ENCODE data around the gene ANKRD53.
"Not testable (repeated sequence)": the region's sequence is repeated elsewhere in the genome, so short reads cannot be mapped to it uniquely, and the experiment has no call there.

Gene ANKRD53

DNA sequence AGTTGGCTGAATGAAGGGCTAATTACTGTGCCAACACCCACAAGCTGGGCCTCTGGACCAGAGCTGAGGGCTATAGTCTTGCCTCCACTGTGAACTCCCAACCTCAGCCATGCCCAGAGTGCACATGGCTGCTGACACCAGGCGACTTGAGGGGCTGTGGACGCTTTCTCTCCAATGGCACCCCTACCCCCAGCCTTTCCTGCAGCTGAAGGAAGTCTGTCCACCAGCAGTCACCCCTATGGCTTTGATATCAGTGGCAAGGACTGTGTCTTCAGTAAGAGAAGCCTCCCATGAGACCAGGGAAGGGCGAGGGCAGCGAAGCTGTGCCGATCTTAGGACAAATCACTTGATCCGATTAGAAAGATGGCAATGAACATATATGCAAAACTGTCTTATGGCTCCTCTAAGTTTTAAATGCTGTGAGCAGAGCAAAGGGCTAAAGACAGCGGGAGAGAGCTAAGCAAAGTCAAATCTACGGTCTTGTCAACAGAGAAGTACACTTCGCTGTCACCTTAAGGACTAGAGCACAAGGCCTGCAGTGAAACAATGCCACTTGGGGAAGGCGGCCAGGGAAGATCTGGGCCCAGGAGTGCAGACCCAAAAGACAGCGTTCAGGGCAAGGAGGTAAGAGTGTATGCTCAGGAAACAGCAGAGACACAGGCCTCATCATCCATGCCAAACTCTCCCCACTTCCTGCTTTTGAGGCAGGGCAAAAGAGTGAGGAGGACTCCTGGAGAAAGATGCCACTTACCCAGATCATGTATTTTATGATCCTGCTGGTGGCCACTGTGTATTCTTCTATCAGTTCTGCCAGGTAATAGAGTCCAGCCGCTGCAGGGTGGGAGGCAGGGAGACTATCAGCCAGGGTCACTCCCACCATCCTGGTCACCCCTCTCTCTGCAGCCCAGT lies 14.8 kb downstream of the ANKRD53 start:
- no peak for DNase-seq

DNA sequence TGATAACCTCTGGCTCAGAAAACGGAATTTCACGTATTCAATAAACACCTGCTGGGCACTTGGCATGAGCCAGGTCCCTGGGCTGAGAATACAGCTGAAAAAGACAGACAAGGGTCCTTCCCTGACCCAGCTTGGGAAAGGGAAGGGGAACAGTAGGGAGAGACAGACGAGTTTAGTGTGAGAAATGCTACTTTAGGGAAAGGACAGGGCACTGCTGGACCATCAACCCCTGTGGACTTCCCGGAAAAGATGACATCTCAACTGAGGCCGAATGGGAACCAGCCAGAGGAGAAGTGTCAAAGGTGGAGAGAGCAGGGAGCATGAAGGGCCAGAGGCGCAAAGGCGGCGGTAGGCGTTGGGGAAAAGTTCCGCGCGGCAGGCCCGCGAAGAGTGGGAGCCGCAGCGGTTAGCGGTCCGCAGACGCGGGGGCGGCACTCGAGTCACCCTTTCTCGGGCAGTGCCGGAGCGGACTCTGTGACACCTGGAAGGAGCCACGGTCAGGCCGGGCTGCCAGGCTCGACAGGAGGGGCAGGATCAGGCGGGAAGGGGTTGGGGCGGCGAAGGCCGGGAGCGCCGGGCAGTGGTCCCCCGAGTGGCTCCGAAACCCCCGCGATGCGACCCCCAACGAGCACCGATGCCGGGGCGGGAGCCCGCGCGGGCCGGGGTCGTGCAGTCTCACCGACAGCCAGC lies 15.7 kb downstream of the ANKRD53 start:
- no peak for DNase-seq

- peak; percentile 73 for DNase-seq
Measured at GRCh38 chr2:70994699-70995425, 16.4 kb downstream of the ANKRD53 start, which contains the start of gene TEX261. TSS of gene TEX261 (minus strand) at chr2:70994873. CDS start at chr2:70994757, 116 bp downstream.

DNA sequence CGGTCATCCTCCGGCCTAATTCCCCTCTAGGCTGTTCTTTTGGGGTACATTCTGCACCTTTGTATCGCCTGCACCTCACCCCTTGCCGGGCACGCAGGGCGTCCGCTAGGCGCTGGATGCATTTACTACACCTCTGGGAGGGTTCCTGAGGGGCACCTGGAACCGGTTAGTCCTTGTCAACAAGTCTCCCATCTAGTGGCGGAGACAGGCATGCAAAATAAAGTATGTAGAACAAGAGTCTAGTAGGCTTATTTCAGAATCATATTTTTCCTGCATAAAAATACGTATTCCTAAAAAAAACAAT lies 16.9 kb downstream of the ANKRD53 start:
- DNase-seq: no peak

GRCh38 chr2:70998885-70999284 lies 20.5 kb downstream of the ANKRD53 start:
- DNase-seq: not testable (repeated sequence)

DNA sequence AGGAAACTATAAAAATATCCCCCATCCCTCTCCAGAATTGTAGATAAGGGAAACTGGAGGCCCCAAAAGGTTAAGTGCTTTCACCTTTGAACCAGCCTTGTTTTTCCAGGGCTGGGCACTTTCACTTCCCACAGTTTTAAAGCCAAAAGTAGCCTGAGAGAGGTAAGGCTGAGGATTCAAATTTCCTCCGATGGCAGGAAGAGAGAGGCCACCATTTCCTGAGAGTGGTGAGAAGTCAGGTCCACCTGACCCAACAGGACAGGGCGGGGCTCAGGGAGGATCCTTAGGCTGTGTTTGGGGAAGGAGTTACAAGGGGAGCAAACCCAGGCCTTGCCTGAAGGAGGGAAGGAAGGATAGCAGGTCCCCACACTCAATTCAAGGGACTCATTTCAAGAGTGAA lies 20.9 kb downstream of the ANKRD53 start:
- DNase-seq: no peak

DNA sequence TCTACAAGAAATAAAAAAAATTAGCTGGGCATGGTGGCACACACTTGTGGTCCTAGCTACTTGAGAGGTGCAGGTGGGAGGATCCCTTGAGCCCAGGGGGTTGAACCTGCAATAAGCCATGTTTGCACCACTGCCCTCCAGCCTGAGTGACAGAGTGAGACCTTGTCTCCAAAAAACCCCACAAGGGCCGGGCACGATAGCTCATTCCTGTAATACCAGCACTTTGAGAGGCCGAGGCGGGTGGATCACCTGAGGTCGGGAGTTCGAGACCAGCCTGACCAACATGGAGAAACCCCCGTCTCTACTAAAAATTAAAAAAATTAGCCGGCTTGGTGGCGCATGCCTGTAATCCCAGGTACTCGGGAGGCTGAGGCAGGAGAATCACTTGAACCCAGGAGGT lies 21.5 kb downstream of the ANKRD53 start:
- not testable (repeated sequence) for DNase-seq

- no peak for DNase-seq
Measured at GRCh38 chr2:71000780-71001591, 22.6 kb downstream of the ANKRD53 start.

DNA sequence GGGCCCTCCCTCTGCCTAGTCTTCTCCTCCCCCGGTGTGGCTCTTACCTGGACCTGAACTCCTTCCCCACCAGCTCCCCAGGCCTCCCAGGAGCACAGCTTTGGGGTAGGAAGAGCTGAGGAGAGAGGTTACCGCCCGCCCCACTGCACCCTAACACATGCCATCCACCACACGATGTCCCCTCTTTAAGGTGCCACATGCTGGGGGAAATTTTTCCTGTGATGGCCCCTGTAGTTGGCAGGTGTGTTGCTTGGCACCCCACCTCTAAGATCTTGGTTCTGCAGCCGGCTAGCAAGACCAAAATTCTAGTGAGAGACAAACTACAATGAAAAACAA lies 23.1 kb downstream of the ANKRD53 start:
- no peak for DNase-seq

DNA sequence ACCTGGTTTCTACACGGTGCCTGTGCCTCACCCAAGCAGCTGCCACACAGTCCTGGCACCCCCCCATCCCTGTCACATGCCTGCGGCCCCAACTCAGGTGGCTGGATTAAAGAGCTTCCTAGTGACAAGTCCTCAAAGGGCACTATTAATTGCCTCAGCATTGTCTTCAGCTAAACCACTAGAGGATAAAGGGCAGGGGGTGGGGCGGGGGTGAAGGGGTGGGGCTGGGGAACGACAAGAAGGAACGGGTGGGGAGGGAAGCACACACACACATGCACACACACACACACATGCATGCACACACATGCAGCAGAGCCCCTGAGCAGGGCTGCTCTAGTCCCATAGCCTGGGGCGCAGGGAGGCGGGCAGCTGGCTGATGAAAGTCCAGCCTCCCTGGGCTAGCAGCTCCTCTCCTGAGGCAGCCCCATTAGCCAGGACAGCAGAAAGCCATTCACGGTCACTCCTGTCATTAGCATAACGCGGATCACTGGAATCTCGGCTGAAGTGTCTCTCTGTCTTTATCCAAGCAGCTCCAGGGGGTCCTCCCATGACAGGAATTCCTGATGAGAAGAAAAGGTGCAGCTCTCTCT lies 23.6 kb downstream of the ANKRD53 start:
- peak; percentile 28 for DNase-seq

DNA sequence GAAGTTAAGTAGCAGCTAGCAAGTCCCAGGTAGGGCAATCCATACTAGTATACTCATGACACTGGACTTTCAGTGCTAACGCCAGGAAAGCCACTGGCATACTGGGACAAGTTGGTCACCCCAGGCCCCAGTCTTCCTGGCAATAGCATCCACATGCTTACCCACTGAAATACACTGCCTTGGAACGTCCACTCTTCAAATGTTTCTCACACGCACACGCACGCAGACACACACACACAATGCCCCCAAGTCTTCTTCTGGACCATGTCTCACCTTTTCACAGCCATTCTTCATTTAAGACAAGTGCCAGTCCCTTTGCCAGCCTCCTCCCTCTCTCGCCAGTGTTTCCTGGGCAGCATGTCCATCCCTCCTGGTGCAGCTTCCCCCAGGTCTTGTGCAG lies 25.0 kb downstream of the ANKRD53 start:
- no peak for DNase-seq

GRCh38 chr2:71003966-71004755 lies 25.7 kb downstream of the ANKRD53 start:
- no peak for DNase-seq

DNA sequence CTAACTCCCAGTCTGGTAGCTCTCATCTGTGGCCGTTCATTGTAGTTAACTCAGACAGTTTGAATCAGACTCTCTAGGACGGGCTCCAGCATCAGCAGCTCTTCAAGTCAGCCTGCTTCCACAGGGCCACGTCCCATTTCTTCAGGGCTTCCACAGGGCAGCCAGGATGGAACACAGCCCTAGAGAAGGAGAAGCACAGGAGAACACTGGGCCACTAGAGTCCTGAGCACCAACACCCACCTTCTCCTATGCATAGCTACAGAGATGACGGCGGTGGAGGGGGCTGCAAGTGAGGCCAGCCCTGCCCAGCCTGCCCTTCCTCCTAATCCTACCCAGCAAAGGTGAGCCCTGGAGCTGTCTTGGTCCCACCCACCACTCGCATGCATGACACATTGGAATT lies 26.4 kb downstream of the ANKRD53 start:
- DNase-seq: no peak

DNA sequence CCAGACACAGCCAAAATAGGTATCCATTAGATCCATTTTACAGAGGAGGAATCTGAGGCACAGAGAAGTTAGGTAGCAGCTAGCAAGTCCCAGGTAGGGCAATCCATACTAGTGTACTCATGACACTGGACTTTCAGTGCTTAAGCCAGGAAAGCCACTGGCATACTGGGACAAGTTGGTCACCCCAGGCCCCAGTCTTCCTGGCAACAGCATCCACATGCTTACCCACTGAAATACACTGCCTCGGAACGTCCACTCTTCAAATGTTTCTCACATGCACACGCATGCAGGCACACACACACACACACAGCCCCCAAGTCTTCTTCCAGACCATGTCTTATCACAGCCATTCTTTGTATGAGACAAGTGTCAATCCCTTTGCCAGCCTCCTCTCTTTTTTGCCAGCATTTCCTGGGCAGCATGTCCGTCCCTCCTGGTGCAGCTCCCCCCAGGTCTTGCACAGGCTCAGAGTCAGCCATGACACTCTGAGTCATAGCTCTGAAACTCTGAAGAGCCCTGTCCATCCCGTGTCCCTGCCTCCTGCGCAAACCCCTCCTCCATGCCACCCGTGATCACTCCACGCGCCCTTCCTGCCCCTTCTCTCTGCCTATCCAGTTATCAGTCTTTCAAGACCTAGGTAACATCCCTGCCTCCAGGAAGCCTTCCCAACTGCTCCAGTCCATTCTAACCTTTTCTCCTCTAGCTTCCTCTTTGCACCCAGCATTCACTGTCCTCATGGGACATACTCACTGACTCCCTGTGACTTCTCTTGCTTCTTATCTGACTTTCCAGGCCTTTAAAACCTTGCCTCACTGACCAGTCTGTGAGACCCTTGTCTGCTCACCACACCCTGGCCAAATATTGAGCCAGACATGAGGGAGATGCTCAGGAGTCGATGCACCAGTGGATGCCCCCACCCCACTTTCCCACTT lies 27.1 kb downstream of the ANKRD53 start:
- DNase-seq: no peak

- DNase-seq: no peak
Measured at GRCh38 chr2:71006323-71006722, 27.9 kb downstream of the ANKRD53 start.

- DNase-seq: no peak
Measured at GRCh38 chr2:71006955-71007799, 28.7 kb downstream of the ANKRD53 start.

DNA sequence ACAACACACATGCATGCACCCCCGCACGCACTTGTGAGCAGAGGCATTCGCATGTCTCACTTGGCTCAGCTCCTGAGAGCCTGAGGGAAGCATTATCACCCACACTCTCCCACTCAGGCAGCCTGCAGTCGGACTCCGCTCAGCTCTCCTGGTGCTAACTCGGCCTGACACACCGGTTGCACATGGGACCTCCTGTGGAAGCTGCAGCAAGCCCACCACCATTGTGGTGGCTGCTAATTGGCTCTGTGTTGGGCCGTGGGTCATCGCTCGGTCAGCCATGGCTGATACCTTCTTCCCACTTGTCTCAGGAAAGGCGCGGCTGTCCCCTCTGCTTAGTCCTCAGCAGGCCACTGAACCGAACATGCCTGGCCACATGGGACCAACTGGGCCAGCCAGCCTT lies 29.9 kb downstream of the ANKRD53 start:
- DNase-seq: no peak

DNA sequence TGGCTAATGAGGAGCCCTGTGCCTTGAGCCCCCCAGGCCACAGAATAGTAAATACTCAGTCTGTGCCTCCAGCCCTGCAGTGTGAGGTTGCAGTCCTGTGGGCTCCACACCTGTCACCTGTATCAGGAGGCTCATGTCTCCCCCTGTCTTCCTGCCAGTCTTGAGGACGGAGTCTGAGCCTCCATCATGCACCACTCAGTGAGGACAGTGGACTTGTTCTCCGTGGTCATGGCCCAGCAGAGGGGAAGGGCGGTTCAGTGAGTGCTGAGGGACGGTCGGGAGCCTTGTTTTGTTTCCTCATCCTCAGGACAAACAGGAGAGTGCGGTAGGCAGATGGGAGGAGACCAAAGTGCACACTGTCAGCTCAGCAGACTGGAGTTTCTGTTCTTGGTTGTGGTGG lies 33.4 kb downstream of the ANKRD53 start:
- DNase-seq: not testable (repeated sequence)

GRCh38 chr2:71018625-71019024 lies 40.2 kb downstream of the ANKRD53 start:
- DNase-seq: no peak

Data from DMS79 (cell line).